ENCODE measurements around the gene AMER3. TPM values are rescaled to one million over a fixed set of nuclear protein-coding genes. Genes with fewer than 3 reads are reported as not detected.
A peak's percentile ranks its signal among the peaks of the same experiment; 100 is the strongest.

Gene AMER3
- total RNA-seq, 5 donors from 2014 or later (not counting 1 experiment from before 2014, with no cell fraction given), result not detected

- CTCF ChIA-PET, result interaction anchor here in 1 of 2 donors (1.4 kb wide), 1 partner anchor 766 kb away, joined by 3 read pairs; no protein-coding TSS in a partner anchor
- Mint-ChIP-seq H3K27ac (peak overlapping the region; percentile 77 to 87), H3K4me1 (peaks cover 0 to 18% (median 14%) of the 10 kb centered on the region in 3 donors), H3K4me3 (peak overlapping the region; percentile 78 to 83 (median 80)), H3K9me3 (peaks cover 0 to 10% (median 4%) of the 10 kb centered on the region in 3 donors), H3K36me3 (no peaks in the 10 kb centered on the region), H3K27me3 (peaks cover under 1 to 7% of the 10 kb centered on the region in 2 donors)
- ATAC-seq (replicated peaks in 1 of 4) (no peak), DNase-seq (peak in 1 of 35 experiments; percentile 3)
- Histone ChIP-seq H3K9me3 (no peaks in the 10 kb centered on the region), H3K4me3 (ENCODE audit: control insufficient read depth in 1 of 2, extremely low read depth in 1 of 2, low read length in 1 of 2) (peak overlapping the region; percentile 58 to 78), H3K4me1 (ENCODE audit: control insufficient read depth in 1 of 2, extremely low read depth in 1 of 2, insufficient read depth in 2 of 2, low read length in 2 of 2) (peaks cover 0 to 30% of the 10 kb centered on the region in 2 experiments), H3K27me3 (replicated peaks in 1 of 2; ENCODE audit: control insufficient read depth in 2 of 2, extremely low read depth in 1 of 2, insufficient read depth in 2 of 2, low read length in 1 of 2) (peaks cover 0 to 2% of the 10 kb centered on the region in 2 experiments), H3K27ac (ENCODE audit: low read length) (peak overlapping the region; percentile 93), H3K36me3 (ENCODE audit: control insufficient read depth in 2 of 2, extremely low read depth in 1 of 2, insufficient read depth in 1 of 2, low read length in 1 of 2) (no peaks in the 10 kb centered on the region)
- POLR2A ChIA-PET, result interaction anchor here in 1 of 2 donors (0.7 kb wide), 1 partner anchor 63 kb away, joined by 3 read pairs; no protein-coding TSS in a partner anchor
- 30% methylated on average over 11 of the region's 20 CpGs for WGBS (ENCODE audit: insufficient coverage)
Measured at GRCh38 chr2:130726614-130727180, 28.6 kb upstream of the AMER3 start.

GRCh38 chr2:130727286-130727924 lies 27.9 kb upstream of the AMER3 start:
- Mint-ChIP-seq H3K27ac (peak overlapping the region; percentile 82 to 92), H3K9me3 (peaks cover 0 to 6% (median 2%) of the 10 kb centered on the region in 3 donors), H3K27me3 (peaks cover 0 to 4% of the 10 kb centered on the region in 2 donors), H3K4me3 (peak overlapping the region; percentile 78 to 83 (median 80)), H3K4me1 (peaks cover 0 to 18% (median 14%) of the 10 kb centered on the region in 3 donors), H3K36me3 (no peaks in the 10 kb centered on the region)
- H3K36me3 ChIP-seq (ENCODE audit: control insufficient read depth in 2 of 2, extremely low read depth in 1 of 2, insufficient read depth in 1 of 2, low read length in 1 of 2), result no peaks in the 10 kb centered on the region
- peak overlapping the region; percentile 93 for H3K27ac ChIP-seq (ENCODE audit: low read length)
- CTCF ChIA-PET, result interaction anchor here in 1 of 2 donors (1.4 to 1.8 kb wide), 2 partner anchors 70 to 765 kb away, joined by 3 to 5 read pairs; no protein-coding TSS in a partner anchor
- no peaks in the 10 kb centered on the region for H3K9me3 ChIP-seq
- DNase-seq (peak; percentile 77 to 97 (median 87)), ATAC-seq (replicated peaks in 1 of 4) (peak; percentile 90 to 92 (median 90))
- H3K27me3 ChIP-seq (replicated peaks in 1 of 2; ENCODE audit: control insufficient read depth in 2 of 2, extremely low read depth in 1 of 2, insufficient read depth in 2 of 2, low read length in 1 of 2), result peaks cover 0 to 2% of the 10 kb centered on the region in 2 experiments
- peaks cover 0 to 30% of the 10 kb centered on the region in 2 experiments for H3K4me1 ChIP-seq (ENCODE audit: control insufficient read depth in 1 of 2, extremely low read depth in 1 of 2, insufficient read depth in 2 of 2, low read length in 2 of 2)
- under 1% methylated on average over 42 of the region's 48 CpGs for WGBS (ENCODE audit: insufficient coverage)
- POLR2A ChIA-PET, result interaction anchor here in 1 of 2 donors (0.7 kb wide), 1 partner anchor 62 kb away, joined by 3 read pairs; no protein-coding TSS in a partner anchor
- H3K4me3 ChIP-seq (ENCODE audit: control insufficient read depth in 1 of 2, extremely low read depth in 1 of 2, low read length in 1 of 2), result peak overlapping the region; percentile 58 to 78

GRCh38 chr2:130728007-130728454 lies 27.3 kb upstream of the AMER3 start:
- Mint-ChIP-seq H3K27me3 (no peaks in the 10 kb centered on the region), H3K36me3 (no peaks in the 10 kb centered on the region), H3K9me3 (peaks cover 0 to 5% (median 0%) of the 10 kb centered on the region in 3 donors), H3K27ac (peak overlapping the region; percentile 82 to 92), H3K4me1 (peaks cover 0 to 18% (median 14%) of the 10 kb centered on the region in 3 donors), H3K4me3 (peak overlapping the region; percentile 66 to 83 (median 80))
- ATAC-seq (replicated peaks in 1 of 4) (peak; percentile 41 to 54 (median 44)), DNase-seq (peak in 27 of 35 experiments; percentile 17 to 75 (median 31))
- POLR2A ChIA-PET, result no interaction called here
- no peaks in the 10 kb centered on the region for H3K9me3 ChIP-seq
- H3K4me1 ChIP-seq (ENCODE audit: control insufficient read depth in 1 of 2, extremely low read depth in 1 of 2, insufficient read depth in 2 of 2, low read length in 2 of 2), result peaks cover 0 to 30% of the 10 kb centered on the region in 2 experiments
- H3K27ac ChIP-seq (ENCODE audit: low read length), result peak overlapping the region; percentile 88
- WGBS (ENCODE audit: insufficient coverage), result 2% methylated on average over 11 of the region's 12 CpGs
- CTCF ChIA-PET, result interaction anchor here (0.6 to 1.8 kb wide), 4 partner anchors 13 to 765 kb away, joined by 3 to 5 read pairs (median 4); no protein-coding TSS in a partner anchor
- H3K4me3 ChIP-seq (ENCODE audit: control insufficient read depth in 1 of 2, extremely low read depth in 1 of 2, low read length in 1 of 2), result peak overlapping the region in 1 of 2 donors; percentile 78
- H3K36me3 ChIP-seq (ENCODE audit: control insufficient read depth in 2 of 2, extremely low read depth in 1 of 2, insufficient read depth in 1 of 2, low read length in 1 of 2), result no peaks in the 10 kb centered on the region
- peaks cover 0 to 2% of the 10 kb centered on the region in 2 experiments for H3K27me3 ChIP-seq (replicated peaks in 1 of 2; ENCODE audit: control insufficient read depth in 2 of 2, extremely low read depth in 1 of 2, insufficient read depth in 2 of 2, low read length in 1 of 2)

- WGBS (ENCODE audit: insufficient coverage), result 69% methylated on average over 7 of the region's 8 CpGs
- peak within 1 kb of the TSS; percentile 66 to 83 (median 80) for H3K4me3 Mint-ChIP-seq
- ATAC-seq (replicated peaks in 1 of 4) (no peak), DNase-seq (peak in 2 of 35 experiments; percentile 4 to 33)
- POLR2A ChIA-PET, result interaction anchor here in 1 of 2 donors (0.5 kb wide), 1 partner anchor 765 kb away, joined by 5 read pairs; no protein-coding TSS in a partner anchor
- Histone ChIP-seq H3K27ac (ENCODE audit: low read length) (peak within 1 kb of the TSS; percentile 88), H3K9me3 (no peaks in the 10 kb centered on the region), H3K27me3 (replicated peaks in 1 of 2; ENCODE audit: control insufficient read depth in 2 of 2, extremely low read depth in 1 of 2, insufficient read depth in 2 of 2, low read length in 1 of 2) (peaks cover 0 to 2% of the 10 kb centered on the region in 2 experiments), H3K4me1 (ENCODE audit: control insufficient read depth in 1 of 2, extremely low read depth in 1 of 2, insufficient read depth in 2 of 2, low read length in 2 of 2) (peaks cover 0 to 30% of the 10 kb centered on the region in 2 experiments), H3K4me3 (ENCODE audit: control insufficient read depth in 1 of 2, extremely low read depth in 1 of 2, low read length in 1 of 2) (peak within 1 kb of the TSS in 1 of 2 donors; percentile 78), H3K36me3 (ENCODE audit: control insufficient read depth in 2 of 2, extremely low read depth in 1 of 2, insufficient read depth in 1 of 2, low read length in 1 of 2) (no peaks in the 10 kb centered on the region)
- H3K9me3 Mint-ChIP-seq, result peaks cover 0 to 5% (median 0%) of the 10 kb centered on the region in 3 donors
- H3K27ac Mint-ChIP-seq, result peak within 1 kb of the TSS; percentile 82 to 92
- CTCF ChIA-PET, result interaction anchor here (0.6 to 1.8 kb wide), 3 partner anchors 12 to 279 kb away, joined by 3 to 5 read pairs (median 4); no protein-coding TSS in a partner anchor
- H3K36me3 Mint-ChIP-seq, result no peaks in the 10 kb centered on the region
- no peaks in the 10 kb centered on the region for H3K27me3 Mint-ChIP-seq
- H3K4me1 Mint-ChIP-seq, result peaks cover 0 to 18% (median 14%) of the 10 kb centered on the region in 3 donors
Measured at GRCh38 chr2:130728549-130729316, 26.6 kb upstream of the AMER3 start, which contains the start of gene GPR148. TSS of gene GPR148 (plus strand) at chr2:130729070. CDS start at chr2:130729152, 82 bp downstream.

- no peaks in the 10 kb centered on the region for H3K27me3 Mint-ChIP-seq
- Histone ChIP-seq H3K4me3 (ENCODE audit: control insufficient read depth in 1 of 2, extremely low read depth in 1 of 2, low read length in 1 of 2) (no peak overlapping the region), H3K4me1 (ENCODE audit: control insufficient read depth in 1 of 2, extremely low read depth in 1 of 2, insufficient read depth in 2 of 2, low read length in 2 of 2) (peaks cover 0 to 30% of the 10 kb centered on the region in 2 experiments), H3K9me3 (no peaks in the 10 kb centered on the region), H3K36me3 (ENCODE audit: control insufficient read depth in 2 of 2, extremely low read depth in 1 of 2, insufficient read depth in 1 of 2, low read length in 1 of 2) (no peaks in the 10 kb centered on the region), H3K27ac (ENCODE audit: low read length) (peak overlapping the region; percentile 88), H3K27me3 (replicated peaks in 1 of 2; ENCODE audit: control insufficient read depth in 2 of 2, extremely low read depth in 1 of 2, insufficient read depth in 2 of 2, low read length in 1 of 2) (peaks cover 0 to 2% of the 10 kb centered on the region in 2 experiments)
- POLR2A ChIA-PET, result interaction anchor here in 1 of 2 donors (0.5 kb wide), 1 partner anchor 765 kb away, joined by 5 read pairs; no protein-coding TSS in a partner anchor
- no peaks in the 10 kb centered on the region for H3K36me3 Mint-ChIP-seq
- peaks cover 0 to 18% (median 14%) of the 10 kb centered on the region in 3 donors for H3K4me1 Mint-ChIP-seq
- CTCF ChIA-PET, result no interaction called here
- ATAC-seq (replicated peaks in 1 of 4) (no peak), DNase-seq (peak in 2 of 35 experiments; percentile 3 to 28)
- H3K9me3 Mint-ChIP-seq, result peaks cover 0 to 9% (median 2%) of the 10 kb centered on the region in 3 donors
- peak overlapping the region in 1 of 2 donors; percentile 17 for H3K27ac Mint-ChIP-seq
- H3K4me3 Mint-ChIP-seq, result peak overlapping the region in 1 of 3 donors; percentile 9
- 91% methylated on average over 15 of the region's 17 CpGs for WGBS (ENCODE audit: insufficient coverage)
Measured at GRCh38 chr2:130729322-130730299, 25.7 kb upstream of the AMER3 start.

All from T-cell (primary cell).